ENCODE data around the gene MED13L. TPM values are rescaled to one million over a fixed set of nuclear protein-coding genes. Genes with fewer than 3 reads are reported as not detected.

The MED13L gene
- total RNA-seq, 4 donors from 2014 or later = 168 to 349 (median 246) TPM

GRCh38 chr12:116245189-116245588 lies 32.3 kb downstream of the MED13L start:
- no peak for DNase-seq
- Histone ChIP-seq H3K36me3 (no peaks in the 10 kb centered on the region), H3K4me3 (replicated peaks in 1 of 3) (no peak overlapping the region), H3K4me1 (peaks cover 41 to 62% of the 10 kb centered on the region in 2 donors), H3K27me3 (no peaks in the 10 kb centered on the region), H3K27ac (no peak overlapping the region), H3K9me3 (no peaks in the 10 kb centered on the region)
- TF ChIP-seq POLR2A (IDR thresholded peaks at IDR 0.05) = no peak
- TF ChIP-seq CTCF (IDR thresholded peaks at IDR 0.05) = no peak
- intact Hi-C loops (cut with DNase I) = no loop called here
- WGBS, 2 donors = 90 to 98% methylated on average over 2 of the region's 2 CpGs

- DNase-seq = no peak
- H3K4me3 ChIP-seq (replicated peaks in 1 of 3) = no peak overlapping the region
- intact Hi-C loops (cut with DNase I) = no loop called here
- no peaks in the 10 kb centered on the region for H3K27me3 ChIP-seq
- no peaks in the 10 kb centered on the region for H3K9me3 ChIP-seq
- H3K27ac ChIP-seq = no peak overlapping the region
- H3K36me3 ChIP-seq = no peaks in the 10 kb centered on the region
- TF ChIP-seq POLR2A (IDR thresholded peaks at IDR 0.05) = no peak
- no peak for TF ChIP-seq CTCF (IDR thresholded peaks at IDR 0.05)
- 83 to 87% methylated on average over 6 of the region's 6 CpGs for WGBS, 2 donors
- H3K4me1 ChIP-seq = peaks cover 41 to 62% of the 10 kb centered on the region in 2 donors
These were observed 32.9 kb downstream of the MED13L start for GRCh38 chr12:116244474-116245090.

DNA sequence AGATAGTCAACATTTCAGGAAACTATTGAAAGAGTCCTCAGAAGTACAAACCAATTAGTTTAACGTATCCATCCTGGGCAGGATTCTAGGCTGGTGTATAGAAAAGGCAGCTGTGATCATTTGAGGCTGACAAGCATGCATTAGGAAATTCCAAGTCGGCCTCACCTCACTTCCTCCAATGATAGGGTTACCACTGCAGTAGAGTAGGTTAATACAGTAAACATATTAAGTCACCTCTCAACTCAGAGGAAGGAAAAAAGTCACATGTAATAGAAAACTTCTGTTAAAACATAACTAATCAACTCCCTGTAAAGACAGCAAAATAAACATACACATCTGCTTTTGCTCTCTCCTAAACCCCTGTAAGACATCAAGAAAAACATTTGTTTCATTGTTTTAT lies 33.5 kb downstream of the MED13L start:
- DNase-seq = no peak
- Histone ChIP-seq H3K4me1 (peaks cover 35 to 59% of the 10 kb centered on the region in 2 donors), H3K36me3 (no peaks in the 10 kb centered on the region), H3K27ac (peak overlapping the region in 1 of 3 donors; percentile 3), H3K4me3 (replicated peaks in 1 of 3) (no peak overlapping the region), H3K27me3 (no peaks in the 10 kb centered on the region), H3K9me3 (no peaks in the 10 kb centered on the region)
- WGBS, 2 donors = 48 to 51% methylated on average over 2 of the region's 2 CpGs
- TF ChIP-seq CTCF (IDR thresholded peaks at IDR 0.05) (no peak), POLR2A (IDR thresholded peaks at IDR 0.05) (no peak)
- intact Hi-C loops (cut with DNase I) = no loop called here

DNA sequence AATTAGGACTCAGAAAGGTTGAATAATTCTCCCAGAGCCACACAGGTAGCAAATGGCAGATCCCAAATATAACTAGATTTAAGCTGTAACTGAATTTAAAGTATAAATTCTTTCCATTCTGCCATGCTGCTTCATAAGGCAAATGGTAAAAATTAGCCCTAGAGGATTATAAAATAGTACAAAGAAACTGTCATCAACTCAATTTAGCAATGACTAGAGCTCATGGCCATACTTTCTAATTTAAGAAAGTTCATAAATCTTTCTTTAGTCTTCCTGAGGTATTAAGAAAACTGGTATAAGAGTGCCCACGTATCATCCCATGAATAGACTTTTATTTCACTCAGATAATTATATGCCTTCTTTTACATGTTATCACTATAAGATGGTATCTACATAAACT lies 34.8 kb downstream of the MED13L start:
- intact Hi-C loops (cut with DNase I) = no loop called here

More for the DNA sequence above, 34.8 kb downstream of the MED13L start:
- peaks cover 26 to 46% of the 10 kb centered on the region in 2 donors for H3K4me1 ChIP-seq
- no peak for TF ChIP-seq CTCF (IDR thresholded peaks at IDR 0.05)
- TF ChIP-seq POLR2A (IDR thresholded peaks at IDR 0.05) = no peak
- no peaks in the 10 kb centered on the region for H3K9me3 ChIP-seq
- no peaks in the 10 kb centered on the region for H3K36me3 ChIP-seq
- DNase-seq = no peak
- H3K4me3 ChIP-seq (replicated peaks in 1 of 3) = no peak overlapping the region
- 91 to 95% methylated on average over 1 of the region's 1 CpG for WGBS, 2 donors
- no peaks in the 10 kb centered on the region for H3K27me3 ChIP-seq
- no peak overlapping the region for H3K27ac ChIP-seq

Data from thyroid gland (tissue), 4 donors.